Measurements from ENCODE around the gene SLC16A1.

DNA sequence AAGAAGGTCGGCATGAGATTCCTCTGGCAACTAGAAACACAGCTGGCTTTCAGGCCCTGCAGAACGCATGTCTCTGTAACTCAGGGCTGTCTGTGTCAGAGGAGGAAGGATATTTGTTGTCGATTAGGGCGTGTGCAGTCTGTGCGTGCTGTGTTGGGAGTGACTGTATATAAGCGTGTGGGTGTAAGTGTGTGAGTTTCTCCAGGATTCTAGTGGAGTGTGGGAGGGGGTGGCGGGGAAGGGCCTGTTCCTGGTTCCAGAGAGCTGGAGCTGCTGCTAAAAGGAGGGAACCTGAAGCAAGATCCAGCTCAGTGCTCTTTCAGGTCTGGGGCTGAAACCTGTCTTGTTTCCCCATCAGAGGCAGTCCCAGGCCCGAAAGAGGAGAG is 74.3 kb downstream of the SLC16A1 start:
- no peak for TF ChIP-seq CTCF (IDR thresholded peaks at IDR 0.05)
- no peak for TF ChIP-seq POLR2A (IDR thresholded peaks at IDR 0.05)
- TF ChIP-seq EP300 (IDR thresholded peaks at IDR 0.05), result no peak
- no peak for TF ChIP-seq POLR2AphosphoS5 (IDR thresholded peaks at IDR 0.05)

Data from gastroesophageal sphincter (tissue), 3 donors.